ENCODE measurements around the gene MAP3K7CL.

MAP3K7CL gene, protein sequence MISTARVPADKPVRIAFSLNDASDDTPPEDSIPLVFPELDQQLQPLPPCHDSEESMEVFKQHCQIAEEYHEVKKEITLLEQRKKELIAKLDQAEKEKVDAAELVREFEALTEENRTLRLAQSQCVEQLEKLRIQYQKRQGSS

DNA sequence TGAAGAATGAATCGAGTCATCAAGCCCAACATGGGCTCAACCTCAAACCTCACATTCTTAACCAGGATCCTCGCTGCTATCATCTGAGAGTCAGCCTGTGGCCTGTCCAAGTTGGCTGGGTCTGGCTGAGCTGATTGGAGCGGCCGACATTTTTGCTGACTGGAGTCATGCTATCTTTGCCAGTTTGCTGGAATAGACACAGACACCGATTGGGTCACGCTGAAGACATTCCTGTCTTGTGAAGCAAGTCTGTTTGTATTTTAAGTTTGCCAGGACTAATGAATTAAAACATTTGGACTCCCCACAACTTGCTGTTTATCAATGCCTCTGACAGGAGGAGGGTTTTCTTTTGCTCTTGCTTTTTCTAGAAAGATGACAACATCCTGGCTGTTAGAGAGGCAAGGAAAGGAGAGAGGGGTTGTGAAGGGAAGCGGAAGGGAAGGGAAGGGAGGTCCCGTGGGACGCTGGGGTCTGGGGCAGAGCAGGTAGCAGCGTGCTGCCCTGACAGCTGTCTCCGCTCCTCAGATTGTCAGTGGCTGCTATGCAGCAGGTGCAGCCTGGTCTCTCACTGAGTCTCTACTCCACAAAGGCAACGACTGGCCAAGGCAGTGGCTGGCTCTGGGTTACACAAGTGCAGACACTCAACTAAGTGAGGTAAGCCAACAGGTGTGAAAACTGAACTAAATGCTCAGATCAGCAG is at the start of gene MAP3K7CL:
Gene MAP3K7CL (plus strand): TSS at position 375 of the 700 bp plus-strand sequence. CDS start 2,701 bp downstream, outside the sequence.
- DNase-seq (ENCODE audit: low spot score): no peak

DNA sequence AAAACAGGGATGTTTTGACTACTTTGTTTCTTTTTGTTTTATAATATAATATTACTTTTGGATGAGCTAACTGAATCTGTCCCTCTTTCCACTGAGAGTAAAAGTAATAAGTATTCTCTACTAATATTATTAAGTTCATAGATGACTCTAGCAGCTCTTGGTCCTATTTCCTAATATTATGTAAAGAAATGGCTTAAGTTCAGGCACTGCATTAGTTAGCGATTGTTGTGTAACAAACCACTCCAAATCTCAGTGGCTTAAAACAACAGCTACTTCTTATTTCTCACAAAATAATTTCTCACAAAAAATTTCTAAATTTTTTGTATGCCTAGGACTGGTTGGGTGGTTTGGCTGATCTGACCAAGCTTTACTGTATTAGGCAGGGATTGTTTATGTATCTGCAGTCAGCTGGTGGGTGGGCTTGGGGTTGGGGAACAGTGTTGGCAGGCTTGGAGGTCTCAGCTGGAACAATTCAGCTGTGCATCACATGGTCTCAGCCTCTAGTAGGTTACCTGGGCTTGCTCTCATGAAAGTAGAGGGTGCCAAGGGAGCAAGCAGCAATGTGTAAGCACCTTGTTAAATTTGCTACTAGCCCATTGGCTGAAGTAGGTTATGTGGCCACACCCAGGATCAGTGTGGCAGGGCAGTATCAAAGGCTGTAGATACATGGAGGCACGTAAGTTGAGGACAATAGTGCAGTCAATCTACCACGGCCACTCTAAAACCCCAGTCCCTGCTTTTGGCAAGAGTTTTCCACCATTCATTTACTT is 48.2 kb upstream of the MAP3K7CL start:
- DNase-seq (ENCODE audit: low spot score): no peak

DNA sequence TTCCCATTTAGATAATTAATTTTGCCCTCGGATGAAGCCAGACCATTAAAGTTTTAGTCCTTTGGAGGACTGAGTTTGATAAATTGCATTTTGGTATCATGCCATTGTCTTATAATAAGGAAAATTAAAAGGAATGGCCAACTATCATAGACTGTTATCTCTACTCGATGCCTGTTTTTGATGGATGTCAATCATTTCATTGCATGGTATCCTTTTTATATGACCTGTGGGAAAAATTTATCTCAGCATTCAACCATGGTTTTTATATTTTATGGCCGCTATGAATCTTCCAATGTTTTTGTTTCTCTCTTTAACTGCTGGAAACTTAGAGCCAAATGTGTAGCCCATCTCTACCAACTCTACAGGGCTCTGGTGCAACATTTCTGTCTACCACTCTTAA is 47.1 kb upstream of the MAP3K7CL start:
- no peak for DNase-seq (ENCODE audit: low spot score)

DNA sequence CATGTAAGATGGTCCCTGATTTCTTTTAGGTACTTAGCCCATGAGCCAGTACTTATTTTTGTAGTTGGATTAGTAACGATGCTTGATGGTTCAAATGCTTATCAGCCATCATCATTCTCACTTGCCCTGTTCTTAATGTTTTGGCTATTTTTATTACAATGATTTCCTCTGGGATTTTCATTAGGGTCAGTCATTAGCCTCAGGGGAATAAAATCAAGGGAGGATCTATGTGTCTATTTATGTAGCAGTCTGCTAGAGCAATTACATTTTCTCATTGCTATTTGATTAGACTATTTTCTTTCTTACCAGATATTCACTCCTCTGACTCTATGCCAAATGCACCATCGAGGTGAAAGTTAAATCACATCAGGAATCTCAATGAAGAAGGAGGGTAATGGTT is 46.1 kb upstream of the MAP3K7CL start:
- no peak for DNase-seq (ENCODE audit: low spot score)

DNA sequence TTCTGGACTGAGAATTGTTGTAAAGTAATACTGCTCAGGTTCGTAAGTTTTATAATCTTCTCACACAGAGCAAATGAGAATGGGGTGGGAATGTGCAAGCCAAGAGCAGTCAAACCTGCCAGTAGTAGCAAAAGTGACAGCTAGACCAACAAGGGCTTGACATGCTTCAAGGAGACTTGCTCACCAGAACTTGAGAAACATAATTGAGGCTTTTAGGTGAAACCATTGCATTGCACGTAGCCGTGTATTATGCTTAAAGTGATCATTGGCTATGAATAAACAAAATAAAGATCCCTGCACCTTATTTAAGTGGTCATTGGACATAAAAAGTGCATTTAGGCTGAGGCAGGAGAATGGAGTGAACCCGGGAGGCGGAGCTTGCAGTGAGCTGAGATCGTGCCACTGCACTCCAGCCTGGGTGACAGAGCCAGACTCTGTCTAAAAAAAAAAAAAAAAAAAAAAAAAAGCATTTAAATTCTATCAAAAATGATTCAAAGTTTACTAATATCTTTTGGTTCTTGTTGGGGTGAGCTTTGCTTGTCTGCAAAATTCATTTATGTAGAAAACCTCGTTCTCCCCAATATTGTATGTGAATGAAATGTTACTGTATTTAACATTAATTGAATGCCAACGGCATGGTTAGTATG is 45.2 kb upstream of the MAP3K7CL start:
- no peak for DNase-seq (ENCODE audit: low spot score)

DNA sequence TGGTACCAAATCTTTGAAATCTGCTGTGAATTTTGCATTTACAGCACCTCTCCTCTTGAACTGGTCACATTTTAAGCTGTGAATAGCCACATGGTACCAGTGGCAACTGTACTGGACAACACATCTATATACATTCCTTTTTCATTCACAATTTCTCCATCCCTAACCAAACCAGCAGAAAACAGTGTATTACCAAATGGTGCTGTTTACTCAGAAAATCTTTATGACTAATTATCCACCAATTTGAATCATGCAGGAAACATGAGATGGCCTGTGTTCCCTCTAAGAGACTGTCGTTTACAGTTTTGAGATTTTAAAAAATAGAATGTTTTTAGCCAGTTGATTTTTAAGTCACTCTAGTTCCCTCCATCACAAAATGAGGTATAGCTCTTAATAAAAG is 39.4 kb upstream of the MAP3K7CL start:
- DNase-seq (ENCODE audit: low spot score): peak; percentile 70

DNA sequence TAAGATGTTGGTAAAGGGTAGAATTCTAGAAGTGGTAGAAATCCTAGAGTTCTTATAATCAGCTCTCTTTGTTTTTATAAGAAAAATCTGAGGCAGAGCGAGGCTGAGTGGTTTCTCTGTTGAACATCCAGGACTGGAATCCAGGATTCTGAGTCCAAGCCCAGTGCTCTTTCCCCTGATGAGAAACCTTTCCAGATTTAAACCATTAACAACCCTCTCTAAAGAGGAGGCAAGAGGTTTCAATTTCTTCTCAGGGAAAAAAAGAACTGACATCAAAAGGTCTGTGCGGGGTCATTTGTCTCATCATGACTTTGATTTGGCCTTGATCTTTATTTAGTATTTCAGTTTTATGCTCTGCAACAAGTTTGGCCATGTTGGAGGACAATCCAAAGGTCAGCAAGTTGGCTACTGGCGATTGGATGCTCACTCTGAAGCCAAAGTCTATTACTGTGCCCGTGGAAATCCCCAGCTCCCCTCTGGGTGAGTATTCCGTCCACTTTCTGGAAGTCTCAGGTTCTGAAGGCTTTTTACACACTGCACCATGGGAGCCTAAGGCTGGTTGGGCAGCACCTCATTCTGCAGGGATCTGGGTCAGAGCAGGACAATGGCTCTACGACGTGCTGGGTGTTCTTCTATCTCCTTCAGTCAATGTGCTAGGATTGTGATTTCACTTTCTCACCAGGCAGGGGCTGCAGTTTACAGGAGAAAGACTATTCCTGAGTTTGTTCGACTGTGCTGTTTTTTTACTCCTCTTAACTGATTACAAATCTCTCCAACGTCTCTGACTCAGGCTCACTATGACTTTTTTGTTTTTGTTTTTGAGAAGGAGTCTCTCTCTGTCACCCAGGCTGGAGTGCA is 38.1 kb upstream of the MAP3K7CL start:
- DNase-seq (ENCODE audit: low spot score): no peak

DNA sequence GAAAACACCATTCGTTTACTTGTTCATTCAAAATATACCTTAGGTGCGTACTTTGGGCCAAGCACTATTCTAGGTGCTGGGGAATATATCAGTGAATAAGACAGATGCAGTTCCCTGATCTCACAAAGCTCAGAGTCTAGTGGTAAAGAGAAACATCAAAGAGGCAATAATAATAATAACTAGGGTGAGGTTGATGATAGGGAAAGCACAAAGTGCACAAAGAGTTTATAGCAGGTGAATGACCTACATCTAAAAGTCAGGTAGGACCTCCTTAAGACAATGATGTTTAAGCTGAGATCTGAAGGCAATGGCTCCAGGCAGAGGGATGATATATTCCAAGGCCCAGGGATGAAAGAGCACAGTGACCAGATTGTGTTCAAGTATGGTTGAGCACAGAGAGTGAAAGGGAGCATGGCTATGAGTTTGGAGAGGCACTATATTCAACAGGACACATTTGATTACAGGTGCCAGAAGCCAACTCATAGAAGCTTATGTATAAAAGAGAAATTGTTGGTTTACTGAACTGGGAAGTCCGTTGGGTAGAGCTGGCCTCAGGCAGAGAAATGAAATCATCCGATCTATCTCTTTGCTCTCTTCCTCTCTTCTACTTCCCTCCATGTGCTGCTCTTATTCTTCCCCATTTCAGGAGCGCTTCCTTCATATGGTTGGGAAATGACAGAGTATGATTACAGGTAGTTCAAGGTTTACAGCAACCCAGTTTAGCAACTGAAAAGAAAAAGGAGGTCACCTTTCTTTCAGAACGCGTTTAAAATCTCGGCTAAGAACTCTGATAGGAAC is 34.0 kb upstream of the MAP3K7CL start:
- DNase-seq (ENCODE audit: low spot score): no peak

DNA sequence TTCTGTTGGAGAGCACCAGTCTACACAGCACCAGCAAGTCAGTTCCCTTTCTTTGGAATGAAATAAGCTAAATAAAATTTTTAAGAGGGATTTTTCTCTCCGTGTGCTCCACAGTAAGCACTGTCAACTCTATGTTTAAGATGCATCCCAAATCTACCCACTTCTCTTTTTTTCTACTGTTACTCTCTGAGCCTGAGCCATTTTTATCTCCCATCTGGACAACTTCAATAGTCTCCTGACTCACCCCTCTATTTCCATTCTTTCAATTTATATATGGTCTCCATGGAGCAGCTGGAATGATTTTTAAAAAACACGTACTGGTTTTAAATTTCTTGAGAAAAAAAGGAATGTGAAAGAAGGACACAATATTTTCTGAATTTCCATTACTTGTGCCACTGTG is 32.3 kb upstream of the MAP3K7CL start:
- no peak for DNase-seq (ENCODE audit: low spot score)

DNA sequence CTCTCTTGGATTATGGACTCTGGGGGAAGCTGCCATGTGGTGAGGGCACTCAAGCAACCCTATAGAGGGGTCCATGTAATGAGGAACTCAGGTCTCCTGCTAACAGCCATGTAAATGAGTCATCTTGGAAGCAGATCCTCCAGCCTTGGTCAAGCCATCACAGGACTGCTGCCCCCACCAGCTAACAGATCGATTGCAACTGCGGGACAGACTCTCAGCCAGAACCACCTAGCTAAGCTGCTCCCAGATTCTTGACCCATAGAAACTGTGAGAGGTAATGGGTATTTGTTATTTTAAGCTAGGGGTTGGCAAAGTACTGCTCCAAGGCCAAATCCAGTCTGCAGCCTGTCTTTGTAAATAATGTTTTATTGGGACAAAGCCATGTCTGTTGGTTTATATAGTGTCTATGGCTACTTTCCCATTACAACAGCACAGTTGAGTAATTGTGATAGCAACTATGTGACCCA is 27.6 kb upstream of the MAP3K7CL start:
- no peak for DNase-seq (ENCODE audit: low spot score)

DNA sequence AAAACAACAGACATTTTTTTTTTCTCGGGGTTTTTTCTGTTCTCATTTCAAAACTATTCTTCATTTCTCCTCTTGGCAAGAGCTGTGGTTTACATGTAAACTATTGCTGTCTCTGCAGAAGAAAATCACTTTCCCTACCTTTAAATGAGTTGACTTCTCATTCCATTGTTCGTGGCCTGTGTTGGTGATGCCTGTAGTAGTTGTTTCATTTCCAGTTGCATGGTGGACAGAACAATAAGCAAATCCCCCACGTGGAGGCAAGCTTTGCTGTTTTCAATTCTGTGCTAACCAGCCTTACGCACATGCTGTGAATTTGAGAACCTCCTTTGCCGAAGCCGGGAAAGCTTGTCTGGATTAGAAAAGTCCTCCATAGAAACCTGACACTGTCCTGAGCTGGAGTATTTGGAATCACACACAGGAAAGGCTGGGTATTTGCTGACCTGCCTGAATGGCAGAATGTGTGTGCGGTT is 26.2 kb upstream of the MAP3K7CL start:
- no peak for DNase-seq (ENCODE audit: low spot score)

DNA sequence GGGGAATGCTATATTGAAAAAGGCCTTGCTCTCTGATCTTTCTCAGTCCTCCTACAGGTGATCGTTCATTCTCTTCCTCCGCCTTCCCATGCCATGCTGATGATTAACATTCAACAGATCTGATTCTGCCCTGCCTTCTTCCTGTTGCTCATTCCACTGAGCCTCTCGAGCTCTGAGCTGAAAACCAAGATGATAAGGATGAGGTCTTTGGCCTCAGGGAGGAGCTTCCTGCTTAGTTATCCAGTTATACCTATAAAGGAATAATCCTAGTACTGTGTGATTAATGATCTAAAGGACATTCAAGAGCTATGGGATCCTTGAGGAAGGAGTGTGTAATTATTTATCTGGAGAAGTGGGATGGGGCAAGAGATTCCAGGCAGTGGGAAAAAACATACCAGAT is 25.2 kb upstream of the MAP3K7CL start:
- peak; percentile 33 for DNase-seq (ENCODE audit: low spot score)

DNA sequence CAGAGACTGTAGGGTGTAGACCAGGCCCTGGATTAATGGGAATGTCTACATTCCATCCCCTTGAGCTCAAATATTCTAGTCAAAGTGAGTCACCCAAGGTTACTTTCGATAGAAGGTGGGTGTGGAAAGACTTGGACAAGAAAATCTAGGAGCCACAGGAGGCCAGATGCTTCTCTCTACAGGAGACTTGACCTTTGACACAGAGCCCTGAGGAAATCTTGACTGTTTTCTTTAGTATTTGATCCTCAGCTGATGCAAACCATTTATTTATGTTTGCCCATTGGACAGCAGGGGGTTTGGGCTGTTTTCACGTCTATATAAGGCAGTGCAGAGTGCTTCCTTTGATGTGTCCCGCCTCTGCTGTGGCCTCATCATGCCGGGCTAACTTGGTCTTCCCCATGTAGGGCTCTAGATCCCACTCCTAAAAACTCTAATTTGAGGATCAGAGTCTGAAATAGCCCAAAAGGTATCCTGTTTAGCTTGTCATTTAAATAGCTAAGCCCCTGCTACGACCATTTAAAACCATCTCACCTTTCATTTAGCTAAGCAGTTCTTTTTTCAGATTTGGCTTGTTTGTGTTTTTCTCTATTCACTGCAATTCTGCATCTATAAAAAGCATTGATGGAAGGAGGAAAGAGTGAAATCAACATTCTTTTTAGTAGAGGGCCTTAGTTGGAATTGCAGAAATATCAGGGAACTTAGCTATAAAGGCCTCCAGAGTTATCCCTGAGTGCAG is 15.5 kb upstream of the MAP3K7CL start:
- DNase-seq (ENCODE audit: low spot score): no peak

DNA sequence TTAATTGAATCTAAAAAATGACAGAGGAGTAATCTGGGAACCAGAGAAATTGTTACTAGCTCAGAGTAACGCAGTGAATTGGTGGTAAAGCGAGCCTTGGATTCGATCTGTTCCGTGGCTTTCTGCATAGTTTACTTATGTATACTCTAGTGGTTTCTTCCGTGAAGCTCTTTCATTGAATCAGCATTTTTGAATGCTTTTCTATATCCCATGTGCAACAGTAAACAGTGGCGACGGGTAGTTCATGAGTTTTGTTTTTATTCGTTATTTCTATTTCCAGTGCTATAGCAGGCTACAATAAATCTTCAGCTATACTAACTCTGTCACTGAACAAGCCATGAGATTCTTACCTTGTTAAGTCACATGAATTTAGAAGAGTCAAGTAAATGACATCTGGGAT is 14.5 kb upstream of the MAP3K7CL start:
- DNase-seq (ENCODE audit: low spot score): no peak

DNA sequence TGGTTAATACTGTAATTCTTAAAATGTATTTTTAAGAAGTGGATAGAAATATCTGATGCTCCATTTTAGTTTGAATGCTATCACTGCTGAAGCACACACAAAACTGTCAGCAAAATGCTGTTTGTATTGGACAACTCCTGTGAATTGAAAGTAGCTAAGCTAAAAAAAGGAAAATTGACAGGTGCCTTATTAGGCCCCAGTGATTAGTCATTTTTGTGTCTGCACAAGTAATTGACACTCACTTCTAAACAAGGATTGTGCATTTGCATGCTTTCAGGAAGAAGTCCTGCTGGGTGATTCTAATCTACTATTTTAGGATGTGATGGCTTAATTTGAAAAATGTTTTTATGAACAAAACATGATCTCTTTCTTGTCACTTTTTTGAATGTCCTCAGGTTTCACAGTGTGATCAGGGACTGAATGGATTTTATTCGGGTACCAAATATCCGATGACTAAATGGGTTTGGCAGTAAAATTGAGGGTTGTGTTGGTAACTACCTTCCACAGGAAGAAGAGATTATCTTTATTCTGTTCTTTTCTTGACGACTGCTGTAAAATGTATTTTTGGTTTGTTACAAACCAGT is 13.0 kb upstream of the MAP3K7CL start:
- no peak for DNase-seq (ENCODE audit: low spot score)

DNA sequence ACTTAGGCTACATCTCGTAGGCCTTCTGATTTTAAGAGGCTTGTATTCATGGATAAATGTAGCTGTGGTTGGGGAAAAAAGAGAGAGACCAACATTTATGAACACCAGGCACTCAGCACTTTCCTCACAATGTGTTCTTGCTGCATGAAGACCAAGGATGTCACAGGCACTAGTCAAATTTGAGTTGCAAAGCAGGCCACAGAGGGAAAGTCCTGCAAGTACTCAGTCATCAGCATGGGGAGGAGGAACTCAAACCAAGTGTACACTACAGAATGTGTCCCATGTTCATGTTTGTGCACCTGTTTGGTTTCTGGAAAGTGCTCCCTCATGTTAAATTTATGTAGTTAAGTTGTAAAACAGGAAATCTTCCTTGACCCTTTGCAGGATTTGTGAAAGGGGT is 8.7 kb upstream of the MAP3K7CL start:
- DNase-seq (ENCODE audit: low spot score): no peak

DNA sequence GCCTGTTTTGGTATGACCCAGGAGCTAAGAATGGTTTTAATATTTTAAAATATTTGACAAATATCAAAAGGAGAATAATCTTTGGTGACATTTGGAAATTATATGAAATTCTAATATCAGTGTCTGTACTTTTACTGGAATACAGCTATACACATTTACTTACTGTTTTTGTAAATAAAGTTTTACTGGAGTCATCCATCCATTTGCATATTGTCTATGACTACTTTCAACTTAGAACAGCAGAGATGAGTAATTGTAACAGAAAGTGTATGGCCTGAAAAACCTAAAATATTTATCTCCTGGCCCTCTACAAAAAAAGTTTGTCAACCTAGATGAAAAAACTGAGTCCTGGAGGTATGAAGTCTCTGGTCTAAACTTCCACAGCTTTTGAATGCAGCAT is 5.8 kb upstream of the MAP3K7CL start:
- no peak for DNase-seq (ENCODE audit: low spot score)

DNA sequence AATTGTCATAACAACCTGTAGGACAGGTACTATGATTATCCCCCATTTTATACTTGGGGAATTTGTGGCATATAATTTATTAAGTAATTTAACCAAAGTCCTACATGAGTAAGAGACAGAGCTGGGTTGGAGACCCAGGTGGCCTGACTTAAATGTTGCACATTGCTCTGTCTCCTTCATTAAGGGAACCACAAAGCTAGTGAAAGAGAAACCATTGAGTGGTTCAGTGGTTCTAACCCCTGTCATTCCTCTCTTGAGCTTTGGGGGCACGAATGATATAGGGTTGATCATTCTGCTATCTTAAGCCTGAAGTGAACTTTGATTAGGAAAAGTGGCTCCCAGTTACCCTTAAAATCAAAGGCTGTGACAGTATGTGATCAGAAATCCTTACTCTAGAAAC is 5.3 kb upstream of the MAP3K7CL start:
- DNase-seq (ENCODE audit: low spot score): no peak

DNA sequence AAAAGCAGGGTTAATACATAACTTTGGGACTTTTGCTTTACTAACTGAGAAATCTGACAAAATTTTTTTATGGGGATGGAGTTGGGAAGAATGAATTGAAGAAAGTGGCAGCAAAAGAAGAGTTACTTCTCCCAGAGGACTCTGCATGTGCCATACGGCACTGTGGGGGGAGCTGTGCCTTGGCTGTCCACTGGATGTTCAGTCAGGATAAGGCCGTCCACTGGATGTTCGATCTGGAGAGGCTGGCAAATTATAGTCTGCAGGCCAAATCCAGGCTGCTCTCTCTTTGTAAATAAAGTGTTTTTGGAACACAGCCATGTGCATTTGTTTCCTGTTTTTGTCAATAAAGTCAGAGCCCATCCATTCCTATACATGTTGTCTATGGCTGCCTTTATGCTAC is 4.5 kb upstream of the MAP3K7CL start:
- DNase-seq (ENCODE audit: low spot score): no peak

DNA sequence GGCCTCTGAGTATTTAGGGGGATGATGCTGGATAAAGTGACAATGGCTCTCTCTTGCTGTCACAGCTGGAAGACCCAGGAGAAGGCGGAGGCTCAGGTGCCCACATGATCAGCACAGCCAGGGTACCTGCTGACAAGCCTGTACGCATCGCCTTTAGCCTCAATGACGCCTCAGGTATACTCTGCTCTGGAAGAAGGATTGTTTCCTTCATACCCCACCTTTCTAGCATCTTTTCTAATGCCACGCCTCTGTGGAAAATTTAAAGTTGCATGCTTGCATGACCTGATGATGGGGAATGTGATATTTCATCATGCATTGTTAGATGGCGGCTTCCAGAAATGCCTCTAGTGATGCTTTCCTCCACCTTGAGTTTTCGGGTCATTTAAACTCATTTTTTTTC is 2.8 kb downstream of the MAP3K7CL start:
- no peak for DNase-seq (ENCODE audit: low spot score)
